Retinal pigment epithelial cell (primary cell): ENCODE results near the gene ZNF701.
"Not testable (repeated sequence)": the region's sequence is repeated elsewhere in the genome, so short reads cannot be mapped to it uniquely, and the experiment has no call there.

Experiments
- DNase-seq: peaks from one replicate; pipeline ENCODE4 v3.0.0-alpha.2; 2010; ENCODE audit warnings: low read depth
- H3K4me3 ChIP-seq: 2 replicates; pipeline ENCODE4 v1.5.1; 2011; ENCODE audit warnings: mild to moderate bottlenecking, low read length, control low read depth, moderate library complexity
- CTCF ChIP-seq: conservative IDR thresholded peaks from 2 replicates; pipeline ENCODE4 v1.5.1; 2011; ENCODE audit warnings: low read depth, low read length, control low read depth, inconsistent platforms

Gene ZNF701

DNA sequence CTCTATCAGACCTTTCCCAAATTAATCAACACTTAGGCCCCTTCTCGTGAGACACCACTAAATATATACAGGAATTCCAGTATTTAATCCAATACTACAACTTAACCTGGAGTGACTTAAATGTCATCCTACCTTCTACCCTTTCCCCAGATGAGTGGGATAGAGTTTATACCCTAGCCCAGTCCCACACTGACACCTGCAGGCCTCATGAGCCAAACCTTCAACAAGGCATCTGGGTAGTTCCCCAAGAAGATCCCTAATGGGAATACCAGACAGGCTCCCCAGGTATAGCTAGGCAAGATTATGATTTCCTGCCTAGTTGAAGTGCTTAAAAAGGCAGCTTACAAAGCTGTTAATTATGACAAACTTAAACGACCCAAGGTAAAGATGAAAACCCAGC lies 52.2 kb downstream of the ZNF701 start:
- TF ChIP-seq CTCF: no peak
- DNase-seq: no peak
- no peak overlapping the region for H3K4me3 ChIP-seq

- no peak for DNase-seq
- TF ChIP-seq CTCF: no peak
- H3K4me3 ChIP-seq: no peak overlapping the region
These were observed 56.8 kb downstream of the ZNF701 start for GRCh38 chr19:52626915-52627314.

GRCh38 chr19:52627441-52627840 lies 57.4 kb downstream of the ZNF701 start:
- not testable (repeated sequence) for H3K4me3 ChIP-seq, DNase-seq

GRCh38 chr19:52635786-52636570 lies 65.9 kb downstream of the ZNF701 start:
- no peak for DNase-seq
- no peak overlapping the region for H3K4me3 ChIP-seq
- TF ChIP-seq CTCF: no peak
